Measurements from ENCODE around the gene VPS54. TPM values are rescaled to one million over a fixed set of nuclear protein-coding genes. Genes with fewer than 3 reads are reported as not detected.

VPS54 gene
- total and polyA plus RNA-seq, 9 of the 15 experiments (the other 6 are each of a cell fraction or from before 2014, with no cell fraction given): 4.9 to 23.2 (median 13.2) TPM

DNA sequence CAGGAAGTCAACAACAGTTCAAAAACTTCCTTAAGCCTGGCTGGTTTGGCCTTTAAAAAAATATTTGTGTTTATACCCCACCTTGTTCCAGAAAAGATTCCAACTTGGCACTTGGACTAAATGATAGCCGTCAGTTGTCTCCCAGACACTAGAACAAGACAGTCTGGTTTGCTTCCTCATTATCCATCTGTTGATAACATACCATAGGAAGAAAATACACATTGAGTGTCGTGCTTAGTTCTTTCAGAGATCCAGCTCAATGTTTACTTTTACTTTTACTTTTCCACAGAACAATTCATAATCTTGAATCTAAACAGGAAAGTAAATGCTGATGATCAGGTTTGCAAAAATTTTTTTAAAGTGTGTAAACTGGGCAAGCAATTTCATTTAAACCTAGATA lies 2.4 kb upstream of the VPS54 start:
- intact Hi-C loops (cut with micrococcal nuclease): no loop called here
- H3K4me2 ChIP-seq (ENCODE audit: insufficient read depth, low read length): no peak overlapping the region; the same call in 1 of the 2 replicates
- H3K9ac ChIP-seq (ENCODE audit: insufficient read depth in 1 of 2, low read depth in 2 of 2, low read length in 2 of 2): no peak overlapping the region
- H3K4me3 ChIP-seq: no peak overlapping the region
- peaks cover 32% of the 10 kb centered on the region for H3K79me2 ChIP-seq (ENCODE audit: control insufficient read depth, insufficient read depth, low read length)
- DNase-seq (ENCODE audit: extremely low read depth in 1 of 4, low spot score in 3 of 4): no peak
- FAIRE-seq: no peak
- peaks cover 5 to 16% of the 10 kb centered on the region in 2 experiments for H3K4me1 ChIP-seq (replicated peaks in 1 of 2; ENCODE audit: control insufficient read depth in 2 of 2, insufficient read depth in 2 of 2, low read length in 2 of 2)
- H3K36me3 ChIP-seq (ENCODE audit: control insufficient read depth, insufficient read depth, low read length): no peaks in the 10 kb centered on the region; the same call in 2 of the 3 replicates
- peak overlapping the region; percentile 45 for H2AFZ ChIP-seq (ENCODE audit: low read depth, low read length)
- TF ChIP-seq ILF3 (IDR thresholded peaks at IDR 0.05; ENCODE audit: borderline replicate concordance): no peak
- no peak for TF ChIP-seq DNMT1 (IDR thresholded peaks at IDR 0.05)
- no peak for TF ChIP-seq RAD21 (CRISPR knock-in tag; conservative IDR thresholded peaks at IDR 0.05 in 1 of 2, IDR thresholded peaks at IDR 0.05 in 1 of 2)
- TF ChIP-seq MBD2 (IDR thresholded peaks at IDR 0.05; ENCODE audit: borderline replicate concordance, low read depth): no peak
- no peak for TF ChIP-seq MYBL2 (IDR thresholded peaks at IDR 0.05; ENCODE audit: low read depth)
- TF ChIP-seq MYBL2 (CRISPR knock-in tag; IDR thresholded peaks at IDR 0.05; ENCODE audit: borderline replicate concordance): no peak
- no peak for TF ChIP-seq RBM25 (IDR thresholded peaks at IDR 0.05; ENCODE audit: low read depth, low read length, severe bottlenecking)
- TF ChIP-seq ZNF140 (CRISPR knock-in tag; IDR thresholded peaks at IDR 0.05): no peak
- TF ChIP-seq SLC30A9 (CRISPR knock-in tag; IDR thresholded peaks at IDR 0.05): no peak
- no peak for TF ChIP-seq FOXK2 (conservative IDR thresholded peaks at IDR 0.05 in 1 of 2, IDR thresholded peaks at IDR 0.05 in 1 of 2; ENCODE audit: low read depth in 2 of 2)
- no peak for TF ChIP-seq CBFA2T3 (IDR thresholded peaks at IDR 0.05)
- no peak for TF ChIP-seq ZNF23 (CRISPR knock-in tag; IDR thresholded peaks at IDR 0.05)
- TF ChIP-seq, protein P1, sequence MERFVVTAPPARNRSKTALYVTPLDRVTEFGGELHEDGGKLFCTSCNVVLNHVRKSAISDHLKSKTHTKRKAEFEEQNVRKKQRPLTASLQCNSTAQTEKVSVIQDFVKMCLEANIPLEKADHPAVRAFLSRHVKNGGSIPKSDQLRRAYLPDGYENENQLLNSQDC (CRISPR knock-in tag; IDR thresholded peaks at IDR 0.05): no peak
- no peak for TF ChIP-seq ZNF785 (CRISPR knock-in tag; IDR thresholded peaks at IDR 0.05)
- TF ChIP-seq ZNF561 (CRISPR knock-in tag; conservative IDR thresholded peaks at IDR 0.05): no peak
- TF ChIP-seq ELK1 (CRISPR knock-in tag; IDR thresholded peaks at IDR 0.05): no peak
- TF ChIP-seq FOXM1 (IDR thresholded peaks at IDR 0.05; ENCODE audit: low read depth): no peak
- no peak for TF ChIP-seq FOXM1 (CRISPR knock-in tag; IDR thresholded peaks at IDR 0.05; ENCODE audit: low read depth)
- TF ChIP-seq ESRRA (IDR thresholded peaks at IDR 0.05; ENCODE audit: borderline replicate concordance, low read depth): no peak
- TF ChIP-seq FOXA3 (CRISPR knock-in tag; conservative IDR thresholded peaks at IDR 0.05 in 1 of 2, IDR thresholded peaks at IDR 0.05 in 1 of 2): peak in 1 of 2 experiments; percentile 56; a peak in 2 of 4 replicates
- TF ChIP-seq SMAD4 (CRISPR knock-in tag; conservative IDR thresholded peaks at IDR 0.05): peak; percentile 73
- TF ChIP-seq SPI1 (IDR thresholded peaks at IDR 0.05; ENCODE audit: borderline replicate concordance, low read depth, low read length): no peak
- TF ChIP-seq ZNF75A (CRISPR knock-in tag; IDR thresholded peaks at IDR 0.05): no peak
- 0 out of 2 replicates have a peak, but pooled peaks have one; percentile 14 for TF ChIP-seq ETV1 (tag; conservative IDR thresholded peaks at IDR 0.05; ENCODE audit: low read depth)
- no peak for TF ChIP-seq GABPA (tag; conservative IDR thresholded peaks at IDR 0.05; ENCODE audit: low read depth)
- no TSS peak for BruUV-seq (replicated peaks)
- no peak for ATAC-seq
- WGBS (ENCODE audit: insufficient coverage, low coverage, missing lambda C conversion rate): 37% methylated on average over 2 of the region's 2 CpGs
- H3K9me3 ChIP-seq (replicated peaks; ENCODE audit: control insufficient read depth, insufficient read depth, low read depth, low read length): no peaks in the 10 kb centered on the region
- in situ Hi-C loops (cut with MboI): no loop called here
- ChIA-PET POLR2A (interaction anchor here (0.6 kb wide), 1 partner anchor 8 kb away, joined by 4 read pairs; no protein-coding TSS in a partner anchor), CTCF (ENCODE audit: low intra/inter-chr PET ratio) (no interaction called here)
- no peaks in the 10 kb centered on the region for H3K9me1 ChIP-seq (ENCODE audit: control insufficient read depth, insufficient read depth, low read length)
- no peaks in the 10 kb centered on the region for H4K20me1 ChIP-seq (replicated peaks; ENCODE audit: control insufficient read depth, insufficient read depth, low read length)
- no peaks in the 10 kb centered on the region for H3K27me3 ChIP-seq (ENCODE audit: control insufficient read depth in 2 of 2, insufficient read depth in 2 of 2, low read length in 2 of 2)
- H3K27ac ChIP-seq (ENCODE audit: extremely low read depth, low read depth, low read length): peak overlapping the region; percentile 2; the same call in 1 of the 3 replicates

All from K562 (cell line).